Thymus (tissue), 11 donors: ENCODE data around the gene GNG12. TPM values are rescaled to one million over a fixed set of nuclear protein-coding genes. Genes with fewer than 3 reads are reported as not detected.

ENCODE experiments used
- DNase-seq, 9 donors: peaks; one replicate each; pipeline ENCODE4 v3.0.0-alpha.2; 2013; ENCODE audit warnings: low spot score in 9 of 9, low read depth in 6 of 9, missing footprints in 1 of 9
- H3K27ac ChIP-seq, 2 donors: one replicate each; pipeline ENCODE4 v1.5.1; 2013; ENCODE audit warnings: control low read depth in 1 of 2, low read depth in 1 of 2, low read length in 1 of 2, mild to moderate bottlenecking in 1 of 2, moderate library complexity in 1 of 2
- H3K27me3 ChIP-seq, 2 donors: one replicate each; pipeline ENCODE4 v1.5.1; 2013; ENCODE audit warnings: low read length in 1 of 2; ENCODE audit not compliant: control insufficient read depth in 2 of 2, insufficient read depth in 1 of 2
- H3K36me3 ChIP-seq, 2 donors: one replicate each; pipeline ENCODE4 v1.5.1; 2013; ENCODE audit warnings: low read length in 1 of 2, mild to moderate bottlenecking in 1 of 2, moderate library complexity in 1 of 2; ENCODE audit not compliant: control insufficient read depth in 2 of 2, insufficient read depth in 2 of 2
- H3K4me1 ChIP-seq, 2 donors: one replicate each; pipeline ENCODE4 v1.5.1; 2013; ENCODE audit warnings: low read length in 2 of 2; ENCODE audit not compliant: control insufficient read depth in 2 of 2, insufficient read depth in 2 of 2
- H3K4me3 ChIP-seq, 2 donors: one replicate each; pipeline ENCODE4 v1.5.1; 2013; ENCODE audit warnings: low read length in 2 of 2, control low read depth in 1 of 2, mild to moderate bottlenecking in 1 of 2
- H3K9me3 ChIP-seq, 2 donors: one replicate each; pipeline ENCODE4 v1.5.1; 2013; ENCODE audit warnings: low read length in 1 of 2, mild to moderate bottlenecking in 1 of 2; ENCODE audit not compliant: control insufficient read depth in 2 of 2, insufficient read depth in 1 of 2
- WGBS: extraction: QIAGEN DNeasy Blood & Tissue Kit; methylation state at CpG from one replicate; pipeline ENCODE4 v1.1.7; 2013; 5-methylcytosine and 5-hydroxymethylcytosine counted together
- polyA plus RNA-seq: library from polyadenylated mRNA; stranded (reverse); fragments of 200-250 nt; gene quantifications from one replicate; pipeline ENCODE4 v1.2.3, GENCODE V29; 2013
- total RNA-seq: library from RNA; stranded (reverse); fragments of 120-200 nt; gene quantifications from one replicate; pipeline ENCODE4 v1.2.4, GENCODE V29; 2013
- donor health status: healthy.

Gene GNG12
- total and polyA plus RNA-seq, 2 donors = 14.8 to 19.3 TPM

- Histone ChIP-seq H3K4me1 (no peaks in the 10 kb centered on the region), H3K9me3 (no peaks in the 10 kb centered on the region), H3K27me3 (peaks cover 5 to 16% of the 10 kb centered on the region in 2 donors), H3K27ac (no peak overlapping the region), H3K4me3 (no peak overlapping the region), H3K36me3 (no peaks in the 10 kb centered on the region)
- DNase-seq = no peak
- WGBS = 93% methylated on average over 4 of the region's 4 CpGs
Observed at GRCh38 chr1:67825591-67825990, 7.7 kb downstream of the GNG12 start.

DNA sequence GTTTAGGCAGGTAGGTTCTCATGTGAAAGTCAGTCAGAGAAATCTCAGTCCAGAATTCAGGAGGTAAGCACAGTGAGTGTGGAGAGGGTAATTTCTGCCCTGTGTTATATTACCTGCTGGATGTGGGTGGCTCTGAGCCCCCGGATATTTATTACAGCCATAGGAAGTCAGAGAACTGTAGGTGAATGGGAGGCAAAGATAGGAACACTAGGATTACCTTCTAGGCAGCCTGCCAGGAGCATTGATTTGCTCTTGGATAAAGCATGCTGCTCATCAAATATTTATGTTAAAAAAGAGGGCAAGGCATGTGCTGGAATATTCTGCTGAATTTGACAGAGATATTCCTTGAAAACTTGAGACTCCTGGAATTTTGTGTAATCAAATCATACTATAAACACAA lies 8.5 kb downstream of the GNG12 start:
- 92% methylated on average over 1 of the region's 1 CpG for WGBS
- no peak overlapping the region for H3K27ac ChIP-seq

GRCh38 chr1:67823615-67824014 lies 9.7 kb downstream of the GNG12 start:
- WGBS = 97% methylated on average over 4 of the region's 4 CpGs
- H3K36me3 ChIP-seq = no peaks in the 10 kb centered on the region
- DNase-seq = no peak
- H3K27me3 ChIP-seq = peaks cover 0 to 4% of the 10 kb centered on the region in 2 donors
- H3K27ac ChIP-seq = no peak overlapping the region
- no peaks in the 10 kb centered on the region for H3K4me1 ChIP-seq
- no peaks in the 10 kb centered on the region for H3K9me3 ChIP-seq
- no peak overlapping the region for H3K4me3 ChIP-seq

More for the DNA sequence above, 8.5 kb downstream of the GNG12 start:
- Histone ChIP-seq H3K4me3 (no peak overlapping the region), H3K27me3 (peaks cover 1 to 8% of the 10 kb centered on the region in 2 donors), H3K4me1 (no peaks in the 10 kb centered on the region), H3K36me3 (no peaks in the 10 kb centered on the region), H3K9me3 (no peaks in the 10 kb centered on the region)
- DNase-seq = no peak

- Histone ChIP-seq H3K27me3 (no peaks in the 10 kb centered on the region), H3K36me3 (no peaks in the 10 kb centered on the region), H3K4me3 (no peak overlapping the region), H3K27ac (no peak overlapping the region), H3K4me1 (no peaks in the 10 kb centered on the region), H3K9me3 (no peaks in the 10 kb centered on the region)
- DNase-seq = no peak
- 97% methylated on average over 4 of the region's 4 CpGs for WGBS
Observed at GRCh38 chr1:67821263-67821662, 12.0 kb downstream of the GNG12 start.

- Histone ChIP-seq H3K4me1 (no peaks in the 10 kb centered on the region), H3K36me3 (no peaks in the 10 kb centered on the region), H3K27me3 (peaks cover 0 to 3% of the 10 kb centered on the region in 2 donors), H3K4me3 (no peak overlapping the region), H3K9me3 (no peaks in the 10 kb centered on the region), H3K27ac (no peak overlapping the region)
- 95% methylated on average over 8 of the region's 8 CpGs for WGBS
- no peak for DNase-seq
Observed at GRCh38 chr1:67818725-67819301, 14.5 kb downstream of the GNG12 start.

GRCh38 chr1:67818162-67818561 lies 15.1 kb downstream of the GNG12 start:
- Histone ChIP-seq H3K4me3 (no peak overlapping the region), H3K27me3 (peaks cover 0 to 3% of the 10 kb centered on the region in 2 donors), H3K27ac (no peak overlapping the region), H3K4me1 (no peaks in the 10 kb centered on the region), H3K36me3 (no peaks in the 10 kb centered on the region), H3K9me3 (no peaks in the 10 kb centered on the region)
- 96% methylated on average over 1 of the region's 1 CpG for WGBS
- DNase-seq = no peak

DNA sequence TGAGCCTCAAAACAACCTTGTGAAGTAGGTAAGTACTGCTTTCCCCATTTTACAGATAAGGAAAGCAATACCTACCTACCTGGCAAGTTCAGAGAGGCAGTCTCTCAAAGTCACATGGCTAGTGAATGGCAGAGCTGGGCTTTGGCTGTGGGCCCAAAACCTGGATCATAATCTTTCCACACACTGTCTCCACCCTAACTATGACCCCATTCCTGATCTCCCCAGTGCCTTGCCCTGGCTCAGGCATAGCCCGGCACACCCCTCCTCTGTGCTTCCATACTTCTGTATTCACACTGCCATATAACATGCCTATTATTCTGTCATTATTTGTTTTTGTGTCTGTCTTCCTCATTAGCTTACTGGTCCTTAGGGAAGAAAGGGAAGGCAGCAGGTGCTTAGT lies 15.9 kb downstream of the GNG12 start:
- no peak overlapping the region for H3K27ac ChIP-seq
- WGBS = 98% methylated on average over 1 of the region's 1 CpG

GRCh38 chr1:67816506-67816905 lies 16.8 kb downstream of the GNG12 start:
- no peaks in the 10 kb centered on the region for H3K9me3 ChIP-seq
- no peaks in the 10 kb centered on the region for H3K4me1 ChIP-seq
- 98% methylated on average over 6 of the region's 6 CpGs for WGBS
- no peaks in the 10 kb centered on the region for H3K36me3 ChIP-seq
- DNase-seq = no peak
- H3K4me3 ChIP-seq = no peak overlapping the region
- peaks cover 0 to 3% of the 10 kb centered on the region in 2 donors for H3K27me3 ChIP-seq
- H3K27ac ChIP-seq = no peak overlapping the region

More for the DNA sequence above, 15.9 kb downstream of the GNG12 start:
- no peak for DNase-seq
- Histone ChIP-seq H3K27me3 (peaks cover 0 to 3% of the 10 kb centered on the region in 2 donors), H3K36me3 (no peaks in the 10 kb centered on the region), H3K4me1 (no peaks in the 10 kb centered on the region), H3K4me3 (no peak overlapping the region), H3K9me3 (no peaks in the 10 kb centered on the region)

GRCh38 chr1:67816095-67816475 lies 17.2 kb downstream of the GNG12 start:
- DNase-seq = no peak
- Histone ChIP-seq H3K36me3 (no peaks in the 10 kb centered on the region), H3K4me1 (no peaks in the 10 kb centered on the region), H3K27ac (no peak overlapping the region), H3K9me3 (no peaks in the 10 kb centered on the region), H3K27me3 (peaks cover 0 to 3% of the 10 kb centered on the region in 2 donors), H3K4me3 (no peak overlapping the region)
- 96% methylated on average over 7 of the region's 7 CpGs for WGBS
